IMR-90 (cell line): Measurements from ENCODE around the gene ANTXR2. TPM values are rescaled to one million over a fixed set of nuclear protein-coding genes. Genes with fewer than 3 reads are reported as not detected.

Experiments
- ATAC-seq: fragments of 200-7000 bp; cut with Tn5 transposase; 2 replicates; pipeline ENCODE4 v1.9.1; 2020; ENCODE audit warnings: low read depth, mild to moderate bottlenecking, moderate library complexity
- BruUV-seq: library from RNA; stranded (reverse); fragments of 400-500 nt; replicated peaks from 2 replicates; lab custom pipeline; 2021; lab: Mats Ljungman, UMichigan
- CTCF ChIA-PET: fragments of 300-600 bp; formaldehyde crosslinking; extraction: SDS; loops from one replicate; lab custom pipeline; 2021; ENCODE audit warnings: antibody characterized with exemption; lab: Yijun Ruan, JAX
- POLR2A ChIA-PET: fragments of 300-600 bp; sonication (Branson Sonifier 250); formaldehyde crosslinking; loops from one replicate; lab custom pipeline; 2022; ENCODE audit warnings: antibody characterized with exemption; ENCODE audit not compliant: unreplicated experiment; lab: Charles Lee
- DNase-seq: peaks from one replicate; pipeline ENCODE4 v3.0.0; 2013
- H2AFZ ChIP-seq: replicated peaks from 2 replicates; pipeline ENCODE3; 2013; ENCODE audit warnings: low read length, mild to moderate bottlenecking; ENCODE audit not compliant: poor library complexity
- H2AK5ac ChIP-seq: 2 replicates; pipeline ENCODE4 v1.6.1; 2013; ENCODE audit warnings: low read depth, low read length, inconsistent platforms
- H2AK9ac ChIP-seq: replicated peaks from 2 replicates; pipeline ENCODE3; 2013; ENCODE audit warnings: mild to moderate bottlenecking, low read depth, low read length, moderate library complexity; ENCODE audit not compliant: poor library complexity
- H2BK120ac ChIP-seq: 2 replicates; pipeline ENCODE4 v1.6.1; 2013; ENCODE audit warnings: low read depth, low read length, inconsistent platforms
- H2BK15ac ChIP-seq: 3 replicates; pipeline ENCODE4 v1.6.1; 2013; ENCODE audit warnings: low read depth, low read length, inconsistent platforms
- H2BK20ac ChIP-seq: 2 replicates; pipeline ENCODE4 v1.6.1; 2013; ENCODE audit warnings: low read depth, mild to moderate bottlenecking, inconsistent platforms, low read length, moderate library complexity
- H2BK5ac ChIP-seq: 2 replicates; pipeline ENCODE4 v1.6.1; 2013; ENCODE audit warnings: mild to moderate bottlenecking, low read depth, low read length, inconsistent platforms; ENCODE audit not compliant: poor library complexity, severe bottlenecking
- H3K14ac ChIP-seq: replicated peaks from 2 replicates; pipeline ENCODE4 v1.6.1; 2013; ENCODE audit warnings: low read depth, low read length, inconsistent platforms
- H3K18ac ChIP-seq: 2 replicates; pipeline ENCODE4 v1.6.1; 2013; ENCODE audit warnings: low read depth, low read length, control low read depth
- H3K23ac ChIP-seq: 2 replicates; pipeline ENCODE4 v1.6.1; 2013; ENCODE audit warnings: low read depth, low read length, inconsistent platforms
- H3K27ac ChIP-seq: 2 replicates; pipeline ENCODE4 v1.5.1; 2013; ENCODE audit warnings: mild to moderate bottlenecking, control low read depth, low read length; ENCODE audit not compliant: insufficient read depth
- H3K27me3 ChIP-seq: 2 replicates; pipeline ENCODE4 v1.6.1; 2013; ENCODE audit warnings: low read length; ENCODE audit not compliant: control insufficient read depth, insufficient read depth
- H3K36me3 ChIP-seq: 2 replicates; pipeline ENCODE4 v1.6.1; 2013; ENCODE audit warnings: low read length, mixed read lengths; ENCODE audit not compliant: control insufficient read depth, insufficient read depth
- H3K4ac ChIP-seq: 2 replicates; pipeline ENCODE4 v1.6.1; 2013; ENCODE audit warnings: low read depth, low read length, inconsistent platforms
- H3K4me1 ChIP-seq: 2 replicates; pipeline ENCODE4 v1.6.1; 2013; ENCODE audit warnings: low read length, mixed read lengths; ENCODE audit not compliant: control insufficient read depth, insufficient read depth
- H3K4me2 ChIP-seq: 2 replicates; pipeline ENCODE4 v1.6.1; 2013; ENCODE audit warnings: low read depth, mild to moderate bottlenecking, control low read depth, low read length, moderate library complexity
- H3K4me3 ChIP-seq: 2 replicates; pipeline ENCODE4 v1.5.1; 2013; ENCODE audit warnings: low read depth, mild to moderate bottlenecking, control low read depth, low read length, moderate library complexity; ENCODE audit not compliant: insufficient read depth
- H3K56ac ChIP-seq: 2 replicates; pipeline ENCODE4 v1.6.1; 2013; ENCODE audit warnings: low read length, inconsistent platforms; ENCODE audit not compliant: insufficient read depth; ENCODE audit errors: extremely low read depth
- H3K79me1 ChIP-seq, 2 experiments: 2 replicates each; pipeline ENCODE4 v1.6.1; 2013; ENCODE audit warnings: low read length in 2 of 2, inconsistent platforms in 1 of 2, low read depth in 1 of 2
- H3K9ac ChIP-seq: 2 replicates; pipeline ENCODE4 v1.6.1; 2013; ENCODE audit warnings: low read depth, low read length, control low read depth
- H3K9me1 ChIP-seq: 2 replicates; pipeline ENCODE4 v1.6.1; 2013; ENCODE audit warnings: low read length, inconsistent platforms; ENCODE audit not compliant: insufficient read depth
- H3K9me3 ChIP-seq: 2 replicates; pipeline ENCODE4 v1.6.1; 2013; ENCODE audit warnings: low read length; ENCODE audit not compliant: control insufficient read depth, insufficient read depth
- H4K20me1 ChIP-seq: 2 replicates; pipeline ENCODE4 v1.6.1; 2013; ENCODE audit warnings: low read length, inconsistent platforms; ENCODE audit not compliant: insufficient read depth
- H4K5ac ChIP-seq: 2 replicates; pipeline ENCODE4 v1.6.1; 2013; ENCODE audit warnings: mild to moderate bottlenecking, low read depth, low read length, control low read depth
- H4K8ac ChIP-seq, 2 experiments: 2 replicates each; pipeline ENCODE4 v1.6.1; 2013; ENCODE audit warnings: low read depth in 2 of 2, low read length in 2 of 2, control low read depth in 1 of 2, inconsistent platforms in 1 of 2
- H4K91ac ChIP-seq: 2 replicates; pipeline ENCODE4 v1.6.1; 2013; ENCODE audit warnings: low read depth, low read length, inconsistent platforms; ENCODE audit not compliant: insufficient read depth
- BHLHE40 ChIP-seq: fragments of 150-350 bp; IDR thresholded peaks from 2 replicates; pipeline ENCODE4 v1.6.1; 2016; ENCODE audit warnings: mild to moderate bottlenecking, low read depth, low read length
- CEBPB ChIP-seq: IDR thresholded peaks from 2 replicates; pipeline ENCODE4 v1.6.1; 2012; ENCODE audit warnings: low read depth, low read length, improper control_type of control experiment
- CHD1 ChIP-seq: IDR thresholded peaks from 2 replicates; pipeline ENCODE4 v1.6.1; 2012; ENCODE audit warnings: low read depth, low read length, improper control_type of control experiment
- ELK1 ChIP-seq: fragments of 150-350 bp; IDR thresholded peaks from 2 replicates; pipeline ENCODE4 v1.6.1; 2016; ENCODE audit warnings: low read depth, mild to moderate bottlenecking, low read length, moderate library complexity, borderline replicate concordance
- FOS ChIP-seq: fragments of 150-350 bp; IDR thresholded peaks from 2 replicates; pipeline ENCODE4 v1.6.1; 2016; ENCODE audit warnings: low read depth, low read length
- MAFK ChIP-seq: IDR thresholded peaks from 2 replicates; pipeline ENCODE4 v1.6.1; 2012; ENCODE audit warnings: low read depth, low read length, improper control_type of control experiment
- MAZ ChIP-seq: IDR thresholded peaks from 2 replicates; pipeline ENCODE4 v1.6.1; 2012; ENCODE audit warnings: low read depth, mild to moderate bottlenecking, low read length, improper control_type of control experiment, moderate library complexity, borderline replicate concordance
- MXI1 ChIP-seq: IDR thresholded peaks from 2 replicates; pipeline ENCODE4 v1.6.1; 2012; ENCODE audit warnings: low read depth, mild to moderate bottlenecking, low read length, moderate library complexity, borderline replicate concordance
- NFE2L2 ChIP-seq: fragments of 150-350 bp; IDR thresholded peaks from 2 replicates; pipeline ENCODE4 v1.6.1; 2016; ENCODE audit warnings: low read depth, mild to moderate bottlenecking, low read length
- POLR2A ChIP-seq: IDR thresholded peaks from 2 replicates; pipeline ENCODE4 v1.6.1; 2012; ENCODE audit warnings: mild to moderate bottlenecking, low read depth, low read length
- RAD21 ChIP-seq: IDR thresholded peaks from 2 replicates; pipeline ENCODE4 v1.6.1; 2012; ENCODE audit warnings: low read length, improper control_type of control experiment
- RCOR1 ChIP-seq: IDR thresholded peaks from 2 replicates; pipeline ENCODE4 v1.6.1; 2012; ENCODE audit warnings: mild to moderate bottlenecking, low read length, improper control_type of control experiment; ENCODE audit not compliant: insufficient replicate concordance
- RFX5 ChIP-seq: IDR thresholded peaks from 2 replicates; pipeline ENCODE4 v1.8.0; 2012; ENCODE audit warnings: low read depth, mild to moderate bottlenecking, low read length, moderate library complexity
- SMC3 ChIP-seq: fragments of 150-350 bp; IDR thresholded peaks from 2 replicates; pipeline ENCODE4 v1.6.1; 2016; ENCODE audit warnings: low read depth, mild to moderate bottlenecking, antibody characterized with exemption, low read length, moderate library complexity
- USF2 ChIP-seq: fragments of 150-350 bp; IDR thresholded peaks from 2 replicates; pipeline ENCODE4 v1.6.1; 2017; ENCODE audit warnings: mild to moderate bottlenecking, antibody characterized with exemption, low read length, low read depth
- WGBS, 2 experiments: methylation state at CpG; one replicate each; pipeline versions ENCODE4 v1.1.5 to v1.1.7; 2013; ENCODE audit warnings: missing lambda C conversion rate in 2 of 2; ENCODE audit not compliant: insufficient read length in 1 of 2; ENCODE audit errors: extremely low coverage in 2 of 2; 5-methylcytosine and 5-hydroxymethylcytosine counted together
- dilution Hi-C: fragments of 300-500 bp; cut with HindIII; formaldehyde crosslinking; loops from one replicate; pipeline ENCODE4 v1.14.3; 2018; ENCODE audit warnings: low sequenced_read_pairs; ENCODE audit not compliant: unreplicated experiment
- in situ Hi-C: fragments of 300-500 bp; cut with MboI; formaldehyde crosslinking; loops from 3 replicates; pipeline ENCODE4 v1.14.3; 2019; ENCODE audit warnings: low sequenced_read_pairs, inconsistent platforms, mixed read lengths
- intact Hi-C: fragments of 100-400 bp; cut with micrococcal nuclease; formaldehyde crosslinking; loops from 2 replicates; pipeline ENCODE4 v1.10.0; 2022
- polyA plus RNA-seq, 3 experiments: library from polyadenylated mRNA; depleted of rRNA; stranded (reverse); fragments of >200 nt; gene quantifications; 2 replicates each; pipeline ENCODE4 v1.2.3, GENCODE V29; 2012; ENCODE audit warnings: low replicate concordance in 1 of 3
- total RNA-seq: library from RNA; depleted of rRNA; stranded (reverse); fragments of >200 nt; gene quantifications from 2 replicates; pipeline ENCODE4 v1.2.3, GENCODE V29; 2012
- TF ChIP-seq, protein P1 (sequence below): conservative IDR thresholded peaks from 2 replicates; pipeline ENCODE4 v1.5.1; 2012; ENCODE audit warnings: mild to moderate bottlenecking, low read depth, low read length, improper control_type of control experiment

The ANTXR2 gene
- total and polyA plus RNA-seq, 2 of the 4 experiments (the other 2 are of a cell fraction) = 46.8 to 88.5 TPM

GRCh38 chr4:80081566-80081965 is 8.5 kb upstream of the ANTXR2 start:
- no peaks in the 10 kb centered on the region for H3K9me1 ChIP-seq
- no peak overlapping the region for H3K4me3 ChIP-seq
- no peak overlapping the region for H3K27ac ChIP-seq
- no peaks in the 10 kb centered on the region for H4K20me1 ChIP-seq
- in situ Hi-C loops = no loop called here
- no peak overlapping the region for H2BK20ac ChIP-seq
- 73% methylated on average over 3 of the region's 4 CpGs; no CpG with 5 or more reads in 1 of the 2 experiments for WGBS, 2 experiments
- DNase-seq (no peak), ATAC-seq (no peak)
- TF ChIP-seq, protein P1, sequence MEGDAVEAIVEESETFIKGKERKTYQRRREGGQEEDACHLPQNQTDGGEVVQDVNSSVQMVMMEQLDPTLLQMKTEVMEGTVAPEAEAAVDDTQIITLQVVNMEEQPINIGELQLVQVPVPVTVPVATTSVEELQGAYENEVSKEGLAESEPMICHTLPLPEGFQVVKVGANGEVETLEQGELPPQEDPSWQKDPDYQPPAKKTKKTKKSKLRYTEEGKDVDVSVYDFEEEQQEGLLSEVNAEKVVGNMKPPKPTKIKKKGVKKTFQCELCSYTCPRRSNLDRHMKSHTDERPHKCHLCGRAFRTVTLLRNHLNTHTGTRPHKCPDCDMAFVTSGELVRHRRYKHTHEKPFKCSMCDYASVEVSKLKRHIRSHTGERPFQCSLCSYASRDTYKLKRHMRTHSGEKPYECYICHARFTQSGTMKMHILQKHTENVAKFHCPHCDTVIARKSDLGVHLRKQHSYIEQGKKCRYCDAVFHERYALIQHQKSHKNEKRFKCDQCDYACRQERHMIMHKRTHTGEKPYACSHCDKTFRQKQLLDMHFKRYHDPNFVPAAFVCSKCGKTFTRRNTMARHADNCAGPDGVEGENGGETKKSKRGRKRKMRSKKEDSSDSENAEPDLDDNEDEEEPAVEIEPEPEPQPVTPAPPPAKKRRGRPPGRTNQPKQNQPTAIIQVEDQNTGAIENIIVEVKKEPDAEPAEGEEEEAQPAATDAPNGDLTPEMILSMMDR = no peak
- TF ChIP-seq MAZ (no peak), MAFK (no peak), RFX5 (no peak), POLR2A (no peak), RCOR1 (no peak), RAD21 (no peak), BHLHE40 (no peak), CEBPB (no peak), NFE2L2 (no peak), USF2 (no peak), FOS (no peak), CHD1 (no peak), SMC3 (no peak), MXI1 (no peak), ELK1 (no peak)
- H2AFZ ChIP-seq = peak overlapping the region; percentile 28
- no peak overlapping the region for H2BK120ac ChIP-seq
- no peak overlapping the region for H4K91ac ChIP-seq
- no peak overlapping the region for H3K4me2 ChIP-seq
- ChIA-PET POLR2A (no interaction called here), CTCF (interaction anchor here (0.6 to 1.9 kb wide), 2 partner anchors 10 to 96 kb away, joined by 5 to 8 read pairs; no protein-coding TSS in a partner anchor)
- no peak overlapping the region for H3K23ac ChIP-seq
- dilution Hi-C loops = no loop called here
- no peaks in the 10 kb centered on the region for H3K27me3 ChIP-seq
- H2AK9ac ChIP-seq = no peak overlapping the region
- peaks cover 2% of the 10 kb centered on the region; the same call in 1 of the 2 replicates for H3K4me1 ChIP-seq
- H2BK5ac ChIP-seq = no peak overlapping the region
- no TSS peak for BruUV-seq
- intact Hi-C loops = no loop called here
- no peak overlapping the region for H4K5ac ChIP-seq
- H3K9me3 ChIP-seq = no peaks in the 10 kb centered on the region
- H3K79me1 ChIP-seq = no peaks in the 10 kb centered on the region
- H3K56ac ChIP-seq = no peak overlapping the region
- H3K14ac ChIP-seq = no peak overlapping the region
- no peak overlapping the region for H3K9ac ChIP-seq
- H2AK5ac ChIP-seq = no peak overlapping the region
- no peaks in the 10 kb centered on the region for H3K36me3 ChIP-seq
- H3K18ac ChIP-seq = no peak overlapping the region
- H4K8ac ChIP-seq = no peak overlapping the region
- H3K4ac ChIP-seq = 0 out of 2 replicates have a peak overlapping the region, but pooled peaks have one; percentile 1
- no peak overlapping the region for H2BK15ac ChIP-seq
